OCI-LY3 (cell line): ENCODE results near the gene FITM1.

Experiments
- H2AFZ ChIP-seq: fragments of 200-600, 300-600 bp; shearing (Covaris generic); 2 replicates; pipeline ENCODE4 v1.6.0; 2014; ENCODE audit warnings: antibody characterized with exemption, low read depth, low read length
- H3K27ac ChIP-seq: fragments of 200-600, 300-600 bp; sonication (generic); 2 replicates; pipeline ENCODE4 v1.5.1; 2014; ENCODE audit warnings: mild to moderate bottlenecking, low read length, moderate library complexity, mixed read lengths
- H3K27me3 ChIP-seq: fragments of 200-600, 300-600 bp; sonication (generic); 2 replicates; pipeline ENCODE4 v1.6.1; 2014; ENCODE audit warnings: low read depth, low read length, mixed read lengths
- H3K36me3 ChIP-seq: fragments of 200-600, 300-600 bp; sonication (generic); replicated peaks from 2 replicates; pipeline ENCODE3; 2014; ENCODE audit warnings: low read depth, low read length, mixed read lengths
- H3K4me1 ChIP-seq: fragments of 300-600, 200-600 bp; sonication (generic); 2 replicates; pipeline ENCODE4 v1.6.1; 2014; ENCODE audit warnings: low read length, mixed read lengths
- H3K4me2 ChIP-seq: fragments of 200-600, 300-600 bp; sonication (generic); 2 replicates; pipeline ENCODE4 v1.6.1; 2014; ENCODE audit warnings: low read length, mixed read lengths
- H3K4me3 ChIP-seq: fragments of 300-600, 200-600 bp; sonication (generic); 2 replicates; pipeline ENCODE4 v1.5.1; 2014; ENCODE audit warnings: antibody characterized with exemption, mild to moderate bottlenecking, low read length, moderate library complexity
- H3K79me2 ChIP-seq: fragments of 300-600, 200-600 bp; shearing (Covaris generic); 2 replicates; pipeline ENCODE4 v1.6.1; 2014; ENCODE audit warnings: mild to moderate bottlenecking, low read length, mixed read lengths
- H3K9ac ChIP-seq: fragments of 300-600, 200-600 bp; shearing (Covaris generic); 2 replicates; pipeline ENCODE4 v1.6.0; 2014; ENCODE audit warnings: mild to moderate bottlenecking, low read length, moderate library complexity
- H3K9me3 ChIP-seq: fragments of 200-600, 300-600 bp; shearing (Covaris generic); 2 replicates; pipeline ENCODE4 v1.6.1; 2014; ENCODE audit warnings: low read length, mixed read lengths; ENCODE audit not compliant: insufficient read depth
- H4K20me1 ChIP-seq: fragments of 200-600, 300-600 bp; sonication (generic); 2 replicates; pipeline ENCODE4 v1.6.1; 2016; ENCODE audit warnings: low read length, mixed read lengths; ENCODE audit not compliant: insufficient read depth
- CTCF ChIP-seq: fragments of 200-600, 300-600 bp; sonication (generic); IDR thresholded peaks from 2 replicates; pipeline ENCODE4 v1.5.1; 2014; ENCODE audit warnings: antibody characterized with exemption, low read length, low read depth
- EZH2phosphoT487 ChIP-seq: fragments of 200-600 bp; shearing (Covaris generic); IDR thresholded peaks from 2 replicates; pipeline ENCODE4 v1.6.1; 2018; ENCODE audit warnings: antibody characterized with exemption, mixed run types, low read depth

Gene FITM1

GRCh38 chr14:24137529-24138395 lies 7.3 kb downstream of the FITM1 start:
- peaks cover 31% of the 10 kb centered on the region for H3K4me1 ChIP-seq

GRCh38 chr14:24138396-24139271 lies 8.2 kb downstream of the FITM1 start:
- no peaks in the 10 kb centered on the region for H3K27me3 ChIP-seq
- no peak for TF ChIP-seq EZH2phosphoT487
- no peak for TF ChIP-seq CTCF
- H3K4me3 ChIP-seq, result no peak overlapping the region
- no peak overlapping the region for H3K9ac ChIP-seq
- H2AFZ ChIP-seq, result no peak overlapping the region
- no peaks in the 10 kb centered on the region for H3K9me3 ChIP-seq
- peaks cover 52% of the 10 kb centered on the region for H3K79me2 ChIP-seq
- H3K36me3 ChIP-seq, result peaks cover 31% of the 10 kb centered on the region
- no peaks in the 10 kb centered on the region; the same call in 1 of the 2 replicates for H4K20me1 ChIP-seq
- no peak overlapping the region for H3K27ac ChIP-seq
- peaks cover 31% of the 10 kb centered on the region for H3K4me1 ChIP-seq
- H3K4me2 ChIP-seq, result no peak overlapping the region

More at GRCh38 chr14:24137529-24138395, 7.3 kb downstream of the FITM1 start:
- TF ChIP-seq EZH2phosphoT487 (no peak), CTCF (no peak)
- Histone ChIP-seq H3K36me3 (peaks cover 31% of the 10 kb centered on the region), H3K4me3 (no peak overlapping the region), H3K4me2 (peak overlapping the region; percentile 94; the same call in 1 of the 2 replicates), H3K9me3 (no peaks in the 10 kb centered on the region), H2AFZ (no peak overlapping the region), H3K27ac (peak overlapping the region; percentile 87; the same call in 1 of the 2 replicates), H3K27me3 (no peaks in the 10 kb centered on the region), H3K9ac (no peak overlapping the region), H3K79me2 (peaks cover 52% of the 10 kb centered on the region), H4K20me1 (no peaks in the 10 kb centered on the region; the same call in 1 of the 2 replicates)

GRCh38 chr14:24139272-24139934 lies 8.9 kb downstream of the FITM1 start:
- H3K79me2 ChIP-seq, result peaks cover 52% of the 10 kb centered on the region

More at GRCh38 chr14:24139272-24139934, 8.9 kb downstream of the FITM1 start:
- Histone ChIP-seq H3K4me2 (peak overlapping the region; percentile 63), H3K27ac (no peak overlapping the region), H4K20me1 (no peaks in the 10 kb centered on the region; the same call in 1 of the 2 replicates), H3K4me1 (peaks cover 31% of the 10 kb centered on the region), H3K27me3 (no peaks in the 10 kb centered on the region), H3K4me3 (peak overlapping the region; percentile 97), H3K9ac (peak overlapping the region; percentile 91; the same call in 1 of the 2 replicates), H2AFZ (no peak overlapping the region), H3K36me3 (peaks cover 34% of the 10 kb centered on the region), H3K9me3 (no peaks in the 10 kb centered on the region)
- TF ChIP-seq CTCF (no peak), EZH2phosphoT487 (no peak)
